H9 (cell line): ENCODE measurements around the gene FRY. TPM values are rescaled to one million over a fixed set of nuclear protein-coding genes. Genes with fewer than 3 reads are reported as not detected.

Experiments
- DNase-seq: peaks from one replicate; pipeline ENCODE4 v3.0.0-alpha.2; 2017
- H2AFZ ChIP-seq: one replicate; pipeline ENCODE4 v1.6.1; 2013; ENCODE audit warnings: mild to moderate bottlenecking, low read length, control low read depth, moderate library complexity
- H2AK5ac ChIP-seq: 2 replicates; pipeline ENCODE4 v1.6.1; 2013; ENCODE audit warnings: low read length, control low read depth, mixed read lengths; ENCODE audit not compliant: insufficient read length
- H2BK120ac ChIP-seq: one replicate; pipeline ENCODE4 v1.6.1; 2013; ENCODE audit warnings: low read depth, mild to moderate bottlenecking, low read length, control low read depth, inconsistent platforms; ENCODE audit not compliant: poor library complexity, severe bottlenecking
- H2BK12ac ChIP-seq: 2 replicates; pipeline ENCODE4 v1.6.1; 2013; ENCODE audit warnings: low read length, control low read depth, mixed read lengths, low read depth; ENCODE audit not compliant: insufficient read length
- H2BK15ac ChIP-seq: 2 replicates; pipeline ENCODE4 v1.6.1; 2013; ENCODE audit warnings: low read depth, low read length, control low read depth
- H2BK20ac ChIP-seq: one replicate; pipeline ENCODE4 v1.6.1; 2013; ENCODE audit warnings: low read depth, mild to moderate bottlenecking, low read length, control low read depth, inconsistent platforms; ENCODE audit not compliant: poor library complexity, severe bottlenecking
- H2BK5ac ChIP-seq: 2 replicates; pipeline ENCODE4 v1.6.1; 2013; ENCODE audit warnings: low read length, control low read depth, mixed read lengths; ENCODE audit not compliant: insufficient read length
- H3K14ac ChIP-seq: 2 replicates; pipeline ENCODE4 v1.6.1; 2013; ENCODE audit warnings: low read length, control low read depth; ENCODE audit not compliant: insufficient read depth
- H3K18ac ChIP-seq: 2 replicates; pipeline ENCODE4 v1.6.1; 2013; ENCODE audit warnings: low read depth, mild to moderate bottlenecking, mixed read lengths, low read length, control low read depth; ENCODE audit not compliant: insufficient read length
- H3K23ac ChIP-seq: 2 replicates; pipeline ENCODE4 v1.6.1; 2013; ENCODE audit warnings: low read length, control low read depth, mixed read lengths, low read depth; ENCODE audit not compliant: insufficient read length
- H3K23me2 ChIP-seq: 2 replicates; pipeline ENCODE4 v1.6.1; 2013; ENCODE audit warnings: low read depth, mild to moderate bottlenecking, mixed read lengths, low read length, control low read depth; ENCODE audit not compliant: insufficient read length, poor library complexity, severe bottlenecking
- H3K27ac ChIP-seq: 2 replicates; pipeline ENCODE4 v1.5.1; 2013; ENCODE audit warnings: low read length, control low read depth, mixed read lengths, low read depth; ENCODE audit not compliant: insufficient read length
- H3K27me3 ChIP-seq: 2 replicates; pipeline ENCODE4 v1.6.1; 2013; ENCODE audit warnings: low read length, control low read depth, inconsistent platforms; ENCODE audit not compliant: insufficient read depth
- H3K4ac ChIP-seq: 2 replicates; pipeline ENCODE4 v1.6.1; 2013; ENCODE audit warnings: low read depth, mild to moderate bottlenecking, control low read depth, inconsistent platforms, low read length, moderate library complexity
- H3K4me1 ChIP-seq: 2 replicates; pipeline ENCODE4 v1.6.1; 2013; ENCODE audit warnings: low read length, control low read depth, inconsistent platforms; ENCODE audit not compliant: insufficient read depth
- H3K4me2 ChIP-seq: 2 replicates; pipeline ENCODE4 v1.6.1; 2013; ENCODE audit warnings: low read length, control low read depth, mixed read lengths; ENCODE audit not compliant: insufficient read length, insufficient read depth
- H3K56ac ChIP-seq: 2 replicates; pipeline ENCODE4 v1.6.1; 2013; ENCODE audit warnings: low read depth, mild to moderate bottlenecking, mixed read lengths, low read length, control low read depth; ENCODE audit not compliant: insufficient read length
- H3K79me1 ChIP-seq: 2 replicates; pipeline ENCODE4 v1.6.1; 2013; ENCODE audit warnings: low read depth, mild to moderate bottlenecking, moderate library complexity, low read length, control low read depth, inconsistent platforms; ENCODE audit not compliant: insufficient read depth, poor library complexity, severe bottlenecking
- H3K79me2 ChIP-seq: 2 replicates; pipeline ENCODE4 v1.6.1; 2013; ENCODE audit warnings: low read length, control low read depth, inconsistent platforms; ENCODE audit not compliant: insufficient read depth
- H3K9ac ChIP-seq: 2 replicates; pipeline ENCODE4 v1.6.1; 2013; ENCODE audit warnings: low read length, control low read depth, mixed read lengths; ENCODE audit not compliant: insufficient read length; ENCODE audit errors: extremely low read depth
- H3K9me3 ChIP-seq: one replicate; pipeline ENCODE4 v1.6.1; 2013; ENCODE audit warnings: low read depth, low read length, inconsistent platforms; ENCODE audit not compliant: control insufficient read depth
- H3T11ph ChIP-seq: one replicate; pipeline ENCODE4 v1.6.1; 2013; ENCODE audit warnings: mild to moderate bottlenecking, low read length, control low read depth, inconsistent platforms
- H4K20me1 ChIP-seq: one replicate; pipeline ENCODE4 v1.6.1; 2013; ENCODE audit not compliant: control insufficient read depth, insufficient read length, insufficient read depth
- H4K5ac ChIP-seq: 2 replicates; pipeline ENCODE4 v1.6.1; 2013; ENCODE audit warnings: low read depth, mild to moderate bottlenecking, mixed read lengths, low read length, control low read depth; ENCODE audit not compliant: insufficient read length
- H4K8ac ChIP-seq: replicated peaks from 2 replicates; pipeline ENCODE4 v1.6.1; 2013; ENCODE audit warnings: low read length, control low read depth, mixed read lengths, low read depth; ENCODE audit not compliant: insufficient read length
- H4K91ac ChIP-seq: 2 replicates; pipeline ENCODE4 v1.6.1; 2013; ENCODE audit warnings: low read depth, mild to moderate bottlenecking, moderate library complexity, mixed read lengths, low read length, control low read depth; ENCODE audit not compliant: insufficient read length
- H3K27ac Mint-ChIP-seq, 3 experiments: 2 replicates in 2 of 3; 3 replicates in 1 of 3; pipeline ENCODE4 v1.8.0; 2020 to 2021; ENCODE audit warnings: mixed read lengths in 3 of 3, mild to moderate bottlenecking in 1 of 3, moderate library complexity in 1 of 3
- H3K27me3 Mint-ChIP-seq: 2 replicates; pipeline ENCODE4 v1.8.0; 2021; ENCODE audit warnings: low read depth, mild to moderate bottlenecking, moderate library complexity, mixed read lengths
- H3K36me3 Mint-ChIP-seq, 3 experiments: 2 replicates in 2 of 3; 3 replicates in 1 of 3; pipeline ENCODE4 v1.8.0; 2020 to 2021; ENCODE audit warnings: low read depth in 3 of 3, mixed read lengths in 3 of 3; ENCODE audit not compliant: insufficient read depth in 1 of 3
- H3K4me1 Mint-ChIP-seq, 2 experiments: 2 replicates each; pipeline ENCODE4 v1.8.0; 2020; ENCODE audit warnings: mixed read lengths in 2 of 2
- H3K4me3 Mint-ChIP-seq, 2 experiments: 2 replicates in 1 of 2; 3 replicates in 1 of 2; pipeline ENCODE4 v1.8.0; 2020 to 2021; ENCODE audit warnings: mild to moderate bottlenecking in 2 of 2, mixed read lengths in 2 of 2, moderate library complexity in 1 of 2
- H3K9me3 Mint-ChIP-seq, 2 experiments: 2 replicates in 1 of 2; 3 replicates in 1 of 2; pipeline ENCODE4 v1.8.0; 2020; ENCODE audit warnings: mild to moderate bottlenecking in 2 of 2, mixed read lengths in 2 of 2, moderate library complexity in 1 of 2
- CTCF ChIP-seq: fragments of 200-600 bp; sonication (generic); conservative IDR thresholded peaks from 3 replicates; pipeline ENCODE4 v1.8.0; 2021; ENCODE audit warnings: antibody characterized with exemption, mild to moderate bottlenecking
- WGBS: extraction: QIAGEN DNeasy Blood & Tissue Kit; methylation state at CpG from one replicate; pipeline ENCODE4 v1.1.7; 2013; ENCODE audit warnings: missing lambda C conversion rate, low lambda C conversion rate, mixed read lengths; ENCODE audit not compliant: insufficient read length; ENCODE audit errors: extremely low coverage; 5-methylcytosine and 5-hydroxymethylcytosine counted together
- total RNA-seq: library from RNA; stranded (reverse); gene quantifications from 2 replicates; pipeline ENCODE4 v1.2.1, GENCODE V29; 2021

The FRY gene
- total RNA-seq, 1 experiment from 2014 or later, result 5.2 TPM

DNA sequence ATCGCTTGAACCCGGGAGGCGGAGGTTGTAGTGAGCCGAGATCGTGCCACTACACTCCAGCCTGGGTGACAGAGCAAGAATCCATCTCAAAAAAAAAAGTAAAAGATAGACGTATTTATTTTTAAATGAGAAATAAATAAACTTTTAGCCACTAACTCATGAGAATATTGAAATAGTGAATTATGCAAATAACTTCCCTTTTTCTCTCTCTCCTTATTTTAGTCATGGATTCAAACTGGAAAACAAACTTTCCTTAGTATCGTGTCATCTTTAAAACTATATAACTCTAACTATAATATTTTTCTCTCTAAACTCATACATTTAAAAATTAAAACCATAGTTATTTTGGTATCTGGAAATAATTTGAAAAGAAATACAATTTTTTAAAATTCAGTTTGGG is 96.1 kb downstream of the FRY start:
- Histone ChIP-seq H3K79me2 (no peaks in the 10 kb centered on the region), H3K14ac (no peak overlapping the region), H2BK120ac (no peak overlapping the region), H3K23ac (no peak overlapping the region), H3K4me1 (no peaks in the 10 kb centered on the region), H3K18ac (no peak overlapping the region), H3K79me1 (no peaks in the 10 kb centered on the region), H3T11ph (no peak overlapping the region), H4K91ac (no peak overlapping the region), H3K9me3 (no peaks in the 10 kb centered on the region), H3K9ac (no peak overlapping the region), H3K27ac (no peak overlapping the region), H2AFZ (no peak overlapping the region), H4K5ac (no peak overlapping the region), H4K20me1 (no peaks in the 10 kb centered on the region), H2BK5ac (no peak overlapping the region), H2BK15ac (no peak overlapping the region), H2BK12ac (no peak overlapping the region), H3K4me2 (no peak overlapping the region), H3K23me2 (no peaks in the 10 kb centered on the region), H2AK5ac (no peak overlapping the region), H3K56ac (no peak overlapping the region), H3K27me3 (no peaks in the 10 kb centered on the region), H4K8ac (no peak overlapping the region), H2BK20ac (no peak overlapping the region), H3K4ac (no peak overlapping the region)
- no peak overlapping the region for H3K27ac Mint-ChIP-seq
- no peaks in the 10 kb centered on the region for H3K27me3 Mint-ChIP-seq
- no peak for TF ChIP-seq CTCF
- H3K36me3 Mint-ChIP-seq, result peaks cover 7 to 8% (median 8%) of the 10 kb centered on the region in 3 experiments; a peak in 6 of 7 replicates
- no peak for DNase-seq
- WGBS, result no CpG with 5 or more reads among the region's 7 CpGs
- H3K4me1 Mint-ChIP-seq, result no peaks in the 10 kb centered on the region
- no peak overlapping the region for H3K4me3 Mint-ChIP-seq
- peaks cover 7% of the 10 kb centered on the region in 2 experiments for H3K9me3 Mint-ChIP-seq
